Uterus (tissue), 4 donors: ENCODE measurements around the gene NUDT1. TPM values are rescaled to one million over a fixed set of nuclear protein-coding genes. Genes with fewer than 3 reads are reported as not detected.

ENCODE experiments used
- DNase-seq, 2 donors: peaks; one replicate each; pipeline ENCODE4 v3.0.0-alpha.2; 2019 to 2020
- H3K27ac ChIP-seq, 2 donors: fragments of 200-600 bp; sonication (generic); 1 replicate in 1 of 2; 2 replicates in 1 of 2; pipeline ENCODE4 v1.5.1; 2016 to 2018
- H3K27me3 ChIP-seq, 2 donors: fragments of 200-600 bp; sonication (generic); one replicate each; pipeline ENCODE4 v1.5.1; 2018 to 2019; ENCODE audit warnings: control low read depth in 1 of 2
- H3K36me3 ChIP-seq, 2 donors: fragments of 200-600 bp; sonication (generic); one replicate each; pipeline ENCODE4 v1.5.1; 2019; ENCODE audit warnings: control low read depth in 1 of 2
- H3K4me1 ChIP-seq, 2 donors: fragments of 200-600 bp; sonication (generic); one replicate each; pipeline ENCODE4 v1.5.1; 2018 to 2019; ENCODE audit warnings: control low read depth in 1 of 2
- H3K4me3 ChIP-seq, 2 donors: fragments of 200-600 bp; sonication (generic); 1 replicate in 1 of 2; 2 replicates in 1 of 2; pipeline ENCODE4 v1.5.1; 2018 to 2019; ENCODE audit warnings: mild to moderate bottlenecking in 1 of 2
- H3K9me3 ChIP-seq, 2 donors: fragments of 200-600 bp; sonication (generic); one replicate each; pipeline ENCODE4 v1.5.1; 2019; ENCODE audit warnings: control low read depth in 1 of 2
- CTCF ChIP-seq, 4 experiments: fragments of 200-600 bp in 2 of 4; fragments of 450-650 bp in 2 of 4; sonication (generic) in 2 of 4; IDR thresholded peaks; one replicate each; pipeline ENCODE4 v1.5.1; 2016 to 2019; ENCODE audit warnings: antibody characterized with exemption in 4 of 4, mild to moderate bottlenecking in 2 of 4, moderate library complexity in 1 of 4
- POLR2A ChIP-seq, 2 donors: fragments of 450-650 bp; IDR thresholded peaks; one replicate each; pipeline ENCODE4 v1.6.1; 2016; ENCODE audit warnings: antibody characterized with exemption in 2 of 2, mild to moderate bottlenecking in 1 of 2, moderate library complexity in 1 of 2
- intact Hi-C: fragments of 100-400 bp; cut with DNase I; formaldehyde crosslinking; loops from one replicate; pipeline ENCODE4 v1.15.1; 2023; ENCODE audit warnings: low total_unique reads
- total RNA-seq, 4 donors: library from RNA; depleted of rRNA in 3 of 4; stranded (reverse); fragments of >200 nt in 3 of 4; gene quantifications; one replicate each; pipeline versions ENCODE4 v1.1.0 to v1.2.4, GENCODE V29; 2014 to 2023
- donor health status: DM: yes; HTN: yes; CAD: no.

Gene NUDT1
- total RNA-seq, 4 donors from 2014 or later: 2.4 to 13.1 (median 7.6) TPM; not detected in 1

- H3K9me3 ChIP-seq: no peaks in the 10 kb centered on the region
- H3K27me3 ChIP-seq: no peaks in the 10 kb centered on the region
- no peak overlapping the region for H3K4me3 ChIP-seq
- intact Hi-C loops: no loop called here
- TF ChIP-seq CTCF (IDR thresholded peaks at IDR 0.05) (no peak), POLR2A (IDR thresholded peaks at IDR 0.05) (no peak)
- no peaks in the 10 kb centered on the region for H3K4me1 ChIP-seq
- no peak overlapping the region for H3K27ac ChIP-seq
- H3K36me3 ChIP-seq: no peaks in the 10 kb centered on the region
- DNase-seq: no peak
These were observed 27.4 kb upstream of the NUDT1 start for GRCh38 chr7:2214636-2215035.

GRCh38 chr7:2215851-2216250 is 26.2 kb upstream of the NUDT1 start:
- Histone ChIP-seq H3K4me1 (no peaks in the 10 kb centered on the region), H3K36me3 (no peaks in the 10 kb centered on the region), H3K27me3 (no peaks in the 10 kb centered on the region), H3K9me3 (no peaks in the 10 kb centered on the region), H3K4me3 (no peak overlapping the region), H3K27ac (no peak overlapping the region)
- intact Hi-C loops: no loop called here
- no peak for TF ChIP-seq CTCF (IDR thresholded peaks at IDR 0.05)
- no peak for TF ChIP-seq POLR2A (IDR thresholded peaks at IDR 0.05)
- no peak for DNase-seq

GRCh38 chr7:2217206-2217605 is 24.8 kb upstream of the NUDT1 start:
- TF ChIP-seq POLR2A (IDR thresholded peaks at IDR 0.05) (no peak), CTCF (IDR thresholded peaks at IDR 0.05) (no peak)
- no peak overlapping the region for H3K27ac ChIP-seq
- no peaks in the 10 kb centered on the region for H3K4me1 ChIP-seq
- no peaks in the 10 kb centered on the region for H3K27me3 ChIP-seq
- no peaks in the 10 kb centered on the region for H3K9me3 ChIP-seq
- intact Hi-C loops: no loop called here
- no peak for DNase-seq
- H3K36me3 ChIP-seq: no peaks in the 10 kb centered on the region
- no peak overlapping the region for H3K4me3 ChIP-seq

- intact Hi-C loops: no loop called here
- Histone ChIP-seq H3K4me1 (no peaks in the 10 kb centered on the region), H3K27me3 (no peaks in the 10 kb centered on the region), H3K36me3 (no peaks in the 10 kb centered on the region), H3K4me3 (no peak overlapping the region), H3K27ac (no peak overlapping the region), H3K9me3 (no peaks in the 10 kb centered on the region)
- TF ChIP-seq CTCF (IDR thresholded peaks at IDR 0.05): no peak
- TF ChIP-seq POLR2A (IDR thresholded peaks at IDR 0.05): no peak
- no peak for DNase-seq
These were observed 24.1 kb upstream of the NUDT1 start for GRCh38 chr7:2217716-2218443.

- no peaks in the 10 kb centered on the region for H3K27me3 ChIP-seq
- no peak for TF ChIP-seq CTCF (IDR thresholded peaks at IDR 0.05)
- no peak for TF ChIP-seq POLR2A (IDR thresholded peaks at IDR 0.05)
- H3K27ac ChIP-seq: no peak overlapping the region
- H3K36me3 ChIP-seq: no peaks in the 10 kb centered on the region
- H3K4me3 ChIP-seq: no peak overlapping the region
- intact Hi-C loops: no loop called here
- no peaks in the 10 kb centered on the region for H3K9me3 ChIP-seq
- H3K4me1 ChIP-seq: no peaks in the 10 kb centered on the region
- no peak for DNase-seq
These were observed 23.6 kb upstream of the NUDT1 start for GRCh38 chr7:2218444-2218785.
